ENCODE measurements around the gene LRRC56. TPM values are rescaled to one million over a fixed set of nuclear protein-coding genes. Genes with fewer than 3 reads are reported as not detected.
A peak's percentile ranks its signal among the peaks of the same experiment; 100 is the strongest.

The LRRC56 gene
- total RNA-seq, 1 experiment from 2014 or later: 3.4 TPM

- no peak for ATAC-seq
- no peak overlapping the region for H3K27ac Mint-ChIP-seq
- ChIA-PET POLR2A (interaction anchor here (0.7 kb wide), 1 partner anchor 118 kb away, joined by 9 read pairs; no protein-coding TSS in a partner anchor), CTCF (no interaction called here)
- no peaks in the 10 kb centered on the region for H3K27me3 Mint-ChIP-seq (ENCODE audit: low read depth)
- H3K36me3 Mint-ChIP-seq: peaks cover 52% of the 10 kb centered on the region
- H3K4me3 Mint-ChIP-seq: no peak overlapping the region
- no peaks in the 10 kb centered on the region for H3K9me3 Mint-ChIP-seq
- TF ChIP-seq MYBL2 (CRISPR knock-in tag; IDR thresholded peaks at IDR 0.05): no peak
- no peak for TF ChIP-seq ESRRA (CRISPR knock-in tag; IDR thresholded peaks at IDR 0.05; ENCODE audit: borderline replicate concordance)
- no peak for TF ChIP-seq ZBTB21 (CRISPR knock-in tag; IDR thresholded peaks at IDR 0.05; ENCODE audit: borderline replicate concordance)
- TF ChIP-seq FOXP1 (CRISPR knock-in tag; IDR thresholded peaks at IDR 0.05; ENCODE audit: borderline replicate concordance): no peak
- TF ChIP-seq, protein P1, sequence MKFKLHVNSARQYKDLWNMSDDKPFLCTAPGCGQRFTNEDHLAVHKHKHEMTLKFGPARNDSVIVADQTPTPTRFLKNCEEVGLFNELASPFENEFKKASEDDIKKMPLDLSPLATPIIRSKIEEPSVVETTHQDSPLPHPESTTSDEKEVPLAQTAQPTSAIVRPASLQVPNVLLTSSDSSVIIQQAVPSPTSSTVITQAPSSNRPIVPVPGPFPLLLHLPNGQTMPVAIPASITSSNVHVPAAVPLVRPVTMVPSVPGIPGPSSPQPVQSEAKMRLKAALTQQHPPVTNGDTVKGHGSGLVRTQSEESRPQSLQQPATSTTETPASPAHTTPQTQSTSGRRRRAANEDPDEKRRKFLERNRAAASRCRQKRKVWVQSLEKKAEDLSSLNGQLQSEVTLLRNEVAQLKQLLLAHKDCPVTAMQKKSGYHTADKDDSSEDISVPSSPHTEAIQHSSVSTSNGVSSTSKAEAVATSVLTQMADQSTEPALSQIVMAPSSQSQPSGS (CRISPR knock-in tag; IDR thresholded peaks at IDR 0.05; ENCODE audit: borderline replicate concordance, low read depth): no peak
- TF ChIP-seq ZNF138 (CRISPR knock-in tag; conservative IDR thresholded peaks at IDR 0.05): no peak
- TF ChIP-seq ZNF671 (CRISPR knock-in tag; IDR thresholded peaks at IDR 0.05): no peak
- TF ChIP-seq NFATC4 (CRISPR knock-in tag; IDR thresholded peaks at IDR 0.05): no peak
- no peak for TF ChIP-seq JUN (CRISPR knock-in tag; IDR thresholded peaks at IDR 0.05)
- DNase-seq (ENCODE audit: low spot score): no peak
- H3K4me1 Mint-ChIP-seq: no peaks in the 10 kb centered on the region
Observed at GRCh38 chr11:603154-603553, 65.8 kb downstream of the LRRC56 start.

Small RNA genes within 50 kb of the gene (microRNA-seq; reads per million reads assigned to microRNA genes)
- gene MIR210 (ENCODE audit: borderline number of aligned reads): 112 reads per million, percentile 65 among the genes with 10 or more reads in this experiment

Other genes starting within 250 kb of the LRRC56 start
- gene PGGHG, start 248.4 kb upstream of the LRRC56 start, total RNA-seq (2021): 74.9 to 111 TPM (median 106 TPM) in 3 replicates
- gene IFITM5, start 238.0 kb upstream of the LRRC56 start, total RNA-seq (2021): not detected in 3 replicates
- 436 to 616 TPM (median 577 TPM) in 3 replicates for gene IFITM2, start 229.7 kb upstream of the LRRC56 start, total RNA-seq (2021)
- 544 to 679 TPM (median 640 TPM) in 3 replicates for gene IFITM1, start 223.5 kb upstream of the LRRC56 start, total RNA-seq (2021)
- gene IFITM3, start 216.7 kb upstream of the LRRC56 start, total RNA-seq (2021): 381 to 503 TPM (median 481 TPM) in 3 replicates
- 88.0 to 113 TPM (median 97.8 TPM) in 3 replicates for gene B4GALNT4, start 168.0 kb upstream of the LRRC56 start, total RNA-seq (2021)
- 17.3 to 23.4 TPM (median 21.4 TPM) in 3 replicates for gene PKP3, start 143.3 kb upstream of the LRRC56 start, total RNA-seq (2021)
- 85.2 to 98.9 TPM (median 91.8 TPM) in 3 replicates for gene SIGIRR, start 122.5 kb upstream of the LRRC56 start, total RNA-seq (2021)
- gene ANO9, start 95.5 kb upstream of the LRRC56 start, total RNA-seq (2021): 13.2 to 17.6 TPM (median 16.6 TPM) in 3 replicates
- gene PTDSS2, start 87.2 kb upstream of the LRRC56 start, total RNA-seq (2021): 49.5 to 56.8 TPM (median 55.2 TPM) in 3 replicates
- gene RNH1, start 30.3 kb upstream of the LRRC56 start, total RNA-seq (2021): 59.0 to 67.5 TPM (median 60.4 TPM) in 3 replicates
- gene HRAS, start 2.0 kb upstream of the LRRC56 start, total RNA-seq (2021): 42.9 to 62.4 TPM (median 48.3 TPM) in 3 replicates
- gene LMNTD2, start 23.2 kb downstream of the LRRC56 start, total RNA-seq (2021): 4.0 to 6.0 TPM (median 5.9 TPM) in 3 replicates
- gene RASSF7, start 23.4 kb downstream of the LRRC56 start, total RNA-seq (2021): 30.6 to 39.7 TPM (median 32.5 TPM) in 3 replicates
- gene PHRF1, start 38.9 kb downstream of the LRRC56 start, total RNA-seq (2021): 39.4 to 46.9 TPM (median 40.1 TPM) in 3 replicates
- 11.1 to 12.0 TPM (median 11.5 TPM) in 3 replicates for gene IRF7, start 78.4 kb downstream of the LRRC56 start, total RNA-seq (2021)
- gene CDHR5, start 87.4 kb downstream of the LRRC56 start, total RNA-seq (2021): 0.26 to 0.34 TPM in 2 of 3 replicates, not detected in the other
- 2.3 to 3.3 TPM (median 2.9 TPM) in 3 replicates for gene SCT, start 89.7 kb downstream of the LRRC56 start, total RNA-seq (2021)
- gene DRD4, start 99.7 kb downstream of the LRRC56 start, total RNA-seq (2021): 3.7 to 5.8 TPM (median 5.5 TPM) in 3 replicates
- gene DEAF1, start 157.7 kb downstream of the LRRC56 start, total RNA-seq (2021): 62.2 to 85.3 TPM (median 81.1 TPM) in 3 replicates
- 23.4 to 28.4 TPM (median 24.5 TPM) in 3 replicates for gene TMEM80, start 158.3 kb downstream of the LRRC56 start, total RNA-seq (2021)
- gene EPS8L2, start 168.7 kb downstream of the LRRC56 start, total RNA-seq (2021): 49.9 to 56.3 TPM (median 51.6 TPM) in 3 replicates
- 314 to 352 TPM (median 343 TPM) in 3 replicates for gene TALDO1, start 209.9 kb downstream of the LRRC56 start, total RNA-seq (2021)
- gene GATD1, start 240.0 kb downstream of the LRRC56 start, total RNA-seq (2021): 81.9 to 87.6 TPM (median 87.5 TPM) in 3 replicates